ENCODE results near the gene CEP95. TPM values are rescaled to one million over a fixed set of nuclear protein-coding genes. Genes with fewer than 3 reads are reported as not detected.
"Not testable (repeated sequence)": the region's sequence is repeated elsewhere in the genome, so short reads cannot be mapped to it uniquely, and the experiment has no call there.

Gene CEP95
- total RNA-seq, 3 donors from 2014 or later (not counting 1 experiment from before 2014, with no cell fraction given) = 152 to 187 (median 186) TPM

- H3K4me3 Mint-ChIP-seq = no peak overlapping the region
- TF ChIP-seq, protein P1, sequence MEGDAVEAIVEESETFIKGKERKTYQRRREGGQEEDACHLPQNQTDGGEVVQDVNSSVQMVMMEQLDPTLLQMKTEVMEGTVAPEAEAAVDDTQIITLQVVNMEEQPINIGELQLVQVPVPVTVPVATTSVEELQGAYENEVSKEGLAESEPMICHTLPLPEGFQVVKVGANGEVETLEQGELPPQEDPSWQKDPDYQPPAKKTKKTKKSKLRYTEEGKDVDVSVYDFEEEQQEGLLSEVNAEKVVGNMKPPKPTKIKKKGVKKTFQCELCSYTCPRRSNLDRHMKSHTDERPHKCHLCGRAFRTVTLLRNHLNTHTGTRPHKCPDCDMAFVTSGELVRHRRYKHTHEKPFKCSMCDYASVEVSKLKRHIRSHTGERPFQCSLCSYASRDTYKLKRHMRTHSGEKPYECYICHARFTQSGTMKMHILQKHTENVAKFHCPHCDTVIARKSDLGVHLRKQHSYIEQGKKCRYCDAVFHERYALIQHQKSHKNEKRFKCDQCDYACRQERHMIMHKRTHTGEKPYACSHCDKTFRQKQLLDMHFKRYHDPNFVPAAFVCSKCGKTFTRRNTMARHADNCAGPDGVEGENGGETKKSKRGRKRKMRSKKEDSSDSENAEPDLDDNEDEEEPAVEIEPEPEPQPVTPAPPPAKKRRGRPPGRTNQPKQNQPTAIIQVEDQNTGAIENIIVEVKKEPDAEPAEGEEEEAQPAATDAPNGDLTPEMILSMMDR (IDR thresholded peaks at IDR 0.05) = peak; percentile 60
- Histone ChIP-seq H3K27me3 (ENCODE audit: control insufficient read depth, insufficient read depth, low read length) (no peaks in the 10 kb centered on the region), H3K27ac (ENCODE audit: low read length) (no peak overlapping the region), H3K9me3 (ENCODE audit: control insufficient read depth, insufficient read depth, low read length) (no peaks in the 10 kb centered on the region), H3K4me3 (ENCODE audit: low read length) (no peak overlapping the region), H3K36me3 (ENCODE audit: control insufficient read depth, insufficient read depth, low read length) (peaks cover 41% of the 10 kb centered on the region), H3K4me1 (ENCODE audit: control insufficient read depth, insufficient read depth, low read length) (peaks cover 26% of the 10 kb centered on the region)
- 100% methylated on average over 1 of the region's 6 CpGs for WGBS (ENCODE audit: insufficient coverage)
- peak overlapping the region in 1 of 2 donors; percentile 41 for H3K27ac Mint-ChIP-seq
- intact Hi-C loops (cut with micrococcal nuclease) = loop anchor here (5.0 kb wide), 1 partner anchor 170 kb away; no protein-coding TSS in a partner anchor
- H3K9me3 Mint-ChIP-seq = no peaks in the 10 kb centered on the region
- peak in 1 of 2 donors; percentile 80 for DNase-seq
- peaks cover 6% of the 10 kb centered on the region for H3K36me3 Mint-ChIP-seq
- ATAC-seq = no peak
- H3K4me1 Mint-ChIP-seq = peaks cover 29 to 32% of the 10 kb centered on the region in 2 donors
- no peaks in the 10 kb centered on the region for H3K27me3 Mint-ChIP-seq (ENCODE audit: low read depth in 2 of 2)
Measured at GRCh38 chr17:64492481-64493109, 14.2 kb upstream of the CEP95 start.

GRCh38 chr17:64494121-64494520 is 12.7 kb upstream of the CEP95 start:
- Histone ChIP-seq H3K4me1 (ENCODE audit: control insufficient read depth, insufficient read depth, low read length) (peaks cover 27% of the 10 kb centered on the region), H3K27ac (ENCODE audit: low read length) (no peak overlapping the region), H3K36me3 (ENCODE audit: control insufficient read depth, insufficient read depth, low read length) (peaks cover 48% of the 10 kb centered on the region), H3K4me3 (ENCODE audit: low read length) (no peak overlapping the region), H3K27me3 (ENCODE audit: control insufficient read depth, insufficient read depth, low read length) (no peaks in the 10 kb centered on the region), H3K9me3 (ENCODE audit: control insufficient read depth, insufficient read depth, low read length) (no peaks in the 10 kb centered on the region)
- ATAC-seq = no peak
- Mint-ChIP-seq H3K27ac (peak overlapping the region in 1 of 2 donors; percentile 30), H3K9me3 (no peaks in the 10 kb centered on the region), H3K27me3 (ENCODE audit: low read depth in 2 of 2) (no peaks in the 10 kb centered on the region), H3K4me1 (peaks cover 41 to 45% of the 10 kb centered on the region in 2 donors), H3K36me3 (peaks cover 11% of the 10 kb centered on the region), H3K4me3 (peak overlapping the region; percentile 69)
- WGBS (ENCODE audit: insufficient coverage) = no CpG with 5 or more reads among the region's 2 CpGs
- TF ChIP-seq, protein P1 (IDR thresholded peaks at IDR 0.05) = no peak
- intact Hi-C loops (cut with micrococcal nuclease) = loop anchor here (5.0 kb wide), 1 partner anchor 172 kb away; no protein-coding TSS in a partner anchor
- DNase-seq = no peak

- H3K27me3 Mint-ChIP-seq (ENCODE audit: low read depth in 2 of 2); ATAC-seq; H3K9me3 Mint-ChIP-seq; intact Hi-C loops (cut with micrococcal nuclease); H3K4me3 ChIP-seq (ENCODE audit: low read length); H3K9me3 ChIP-seq (ENCODE audit: control insufficient read depth, insufficient read depth, low read length); DNase-seq; H3K27ac ChIP-seq (ENCODE audit: low read length); H3K27me3 ChIP-seq (ENCODE audit: control insufficient read depth, insufficient read depth, low read length): not testable (repeated sequence)
- peaks cover 46 to 56% of the 10 kb centered on the region in 2 donors for H3K4me1 Mint-ChIP-seq
- WGBS (ENCODE audit: insufficient coverage) = 82% methylated on average over 5 of the region's 5 CpGs
- peaks cover 27% of the 10 kb centered on the region for H3K4me1 ChIP-seq (ENCODE audit: control insufficient read depth, insufficient read depth, low read length)
- peaks cover 52% of the 10 kb centered on the region for H3K36me3 ChIP-seq (ENCODE audit: control insufficient read depth, insufficient read depth, low read length)
- H3K4me3 Mint-ChIP-seq = peak overlapping the region; percentile 100
- H3K27ac Mint-ChIP-seq = peak overlapping the region in 1 of 2 donors; percentile 97
- peaks cover 21% of the 10 kb centered on the region for H3K36me3 Mint-ChIP-seq
Measured at GRCh38 chr17:64495300-64495699, 11.5 kb upstream of the CEP95 start.

GRCh38 chr17:64496348-64496785 is 10.4 kb upstream of the CEP95 start:
- H3K4me3 ChIP-seq (ENCODE audit: low read length) = peak overlapping the region; percentile 73
- TF ChIP-seq, protein P1 (IDR thresholded peaks at IDR 0.05) = no peak
- ATAC-seq (no peak), DNase-seq (no peak)
- H3K9me3 ChIP-seq (ENCODE audit: control insufficient read depth, insufficient read depth, low read length) = no peaks in the 10 kb centered on the region
- intact Hi-C loops (cut with micrococcal nuclease) = no loop called here
- under 1% methylated on average over 20 of the region's 20 CpGs for WGBS (ENCODE audit: insufficient coverage)
- H3K4me1 Mint-ChIP-seq = peaks cover 57 to 67% of the 10 kb centered on the region in 2 donors
- H3K4me1 ChIP-seq (ENCODE audit: control insufficient read depth, insufficient read depth, low read length) = peaks cover 27% of the 10 kb centered on the region
- H3K27me3 ChIP-seq (ENCODE audit: control insufficient read depth, insufficient read depth, low read length) = no peaks in the 10 kb centered on the region
- H3K27me3 Mint-ChIP-seq (ENCODE audit: low read depth in 2 of 2) = no peaks in the 10 kb centered on the region
- peaks cover 31% of the 10 kb centered on the region for H3K36me3 Mint-ChIP-seq
- H3K9me3 Mint-ChIP-seq = no peaks in the 10 kb centered on the region
- H3K4me3 Mint-ChIP-seq = peak overlapping the region; percentile 100
- peak overlapping the region; percentile 95 for H3K27ac ChIP-seq (ENCODE audit: low read length)
- peak overlapping the region; percentile 97 to 99 for H3K27ac Mint-ChIP-seq
- H3K36me3 ChIP-seq (ENCODE audit: control insufficient read depth, insufficient read depth, low read length) = peaks cover 55% of the 10 kb centered on the region

All from natural killer cell (primary cell).